H9 (cell line): Measurements from ENCODE around the gene IL32. TPM values are rescaled to one million over a fixed set of nuclear protein-coding genes. Genes with fewer than 3 reads are reported as not detected.

Experiments
- DNase-seq: peaks from one replicate; pipeline ENCODE4 v3.0.0-alpha.2; 2017
- H2AFZ ChIP-seq: one replicate; pipeline ENCODE4 v1.6.1; 2013; ENCODE audit warnings: mild to moderate bottlenecking, low read length, control low read depth, moderate library complexity
- H2AK5ac ChIP-seq: 2 replicates; pipeline ENCODE4 v1.6.1; 2013; ENCODE audit warnings: low read length, control low read depth, mixed read lengths; ENCODE audit not compliant: insufficient read length
- H2BK120ac ChIP-seq: one replicate; pipeline ENCODE4 v1.6.1; 2013; ENCODE audit warnings: low read depth, mild to moderate bottlenecking, low read length, control low read depth, inconsistent platforms; ENCODE audit not compliant: poor library complexity, severe bottlenecking
- H2BK12ac ChIP-seq: 2 replicates; pipeline ENCODE4 v1.6.1; 2013; ENCODE audit warnings: low read length, control low read depth, mixed read lengths, low read depth; ENCODE audit not compliant: insufficient read length
- H2BK15ac ChIP-seq: 2 replicates; pipeline ENCODE4 v1.6.1; 2013; ENCODE audit warnings: low read depth, low read length, control low read depth
- H2BK20ac ChIP-seq: one replicate; pipeline ENCODE4 v1.6.1; 2013; ENCODE audit warnings: low read depth, mild to moderate bottlenecking, low read length, control low read depth, inconsistent platforms; ENCODE audit not compliant: poor library complexity, severe bottlenecking
- H2BK5ac ChIP-seq: 2 replicates; pipeline ENCODE4 v1.6.1; 2013; ENCODE audit warnings: low read length, control low read depth, mixed read lengths; ENCODE audit not compliant: insufficient read length
- H3K14ac ChIP-seq: 2 replicates; pipeline ENCODE4 v1.6.1; 2013; ENCODE audit warnings: low read length, control low read depth; ENCODE audit not compliant: insufficient read depth
- H3K18ac ChIP-seq: 2 replicates; pipeline ENCODE4 v1.6.1; 2013; ENCODE audit warnings: low read depth, mild to moderate bottlenecking, mixed read lengths, low read length, control low read depth; ENCODE audit not compliant: insufficient read length
- H3K23ac ChIP-seq: 2 replicates; pipeline ENCODE4 v1.6.1; 2013; ENCODE audit warnings: low read length, control low read depth, mixed read lengths, low read depth; ENCODE audit not compliant: insufficient read length
- H3K23me2 ChIP-seq: 2 replicates; pipeline ENCODE4 v1.6.1; 2013; ENCODE audit warnings: low read depth, mild to moderate bottlenecking, mixed read lengths, low read length, control low read depth; ENCODE audit not compliant: insufficient read length, poor library complexity, severe bottlenecking
- H3K27ac ChIP-seq: 2 replicates; pipeline ENCODE4 v1.5.1; 2013; ENCODE audit warnings: low read length, control low read depth, mixed read lengths, low read depth; ENCODE audit not compliant: insufficient read length
- H3K27me3 ChIP-seq: 2 replicates; pipeline ENCODE4 v1.6.1; 2013; ENCODE audit warnings: low read length, control low read depth, inconsistent platforms; ENCODE audit not compliant: insufficient read depth
- H3K4ac ChIP-seq: 2 replicates; pipeline ENCODE4 v1.6.1; 2013; ENCODE audit warnings: low read depth, mild to moderate bottlenecking, control low read depth, inconsistent platforms, low read length, moderate library complexity
- H3K4me1 ChIP-seq: 2 replicates; pipeline ENCODE4 v1.6.1; 2013; ENCODE audit warnings: low read length, control low read depth, inconsistent platforms; ENCODE audit not compliant: insufficient read depth
- H3K4me2 ChIP-seq: 2 replicates; pipeline ENCODE4 v1.6.1; 2013; ENCODE audit warnings: low read length, control low read depth, mixed read lengths; ENCODE audit not compliant: insufficient read length, insufficient read depth
- H3K56ac ChIP-seq: 2 replicates; pipeline ENCODE4 v1.6.1; 2013; ENCODE audit warnings: low read depth, mild to moderate bottlenecking, mixed read lengths, low read length, control low read depth; ENCODE audit not compliant: insufficient read length
- H3K79me1 ChIP-seq: 2 replicates; pipeline ENCODE4 v1.6.1; 2013; ENCODE audit warnings: low read depth, mild to moderate bottlenecking, moderate library complexity, low read length, control low read depth, inconsistent platforms; ENCODE audit not compliant: insufficient read depth, poor library complexity, severe bottlenecking
- H3K79me2 ChIP-seq: 2 replicates; pipeline ENCODE4 v1.6.1; 2013; ENCODE audit warnings: low read length, control low read depth, inconsistent platforms; ENCODE audit not compliant: insufficient read depth
- H3K9ac ChIP-seq: 2 replicates; pipeline ENCODE4 v1.6.1; 2013; ENCODE audit warnings: low read length, control low read depth, mixed read lengths; ENCODE audit not compliant: insufficient read length; ENCODE audit errors: extremely low read depth
- H3K9me3 ChIP-seq: one replicate; pipeline ENCODE4 v1.6.1; 2013; ENCODE audit warnings: low read depth, low read length, inconsistent platforms; ENCODE audit not compliant: control insufficient read depth
- H3T11ph ChIP-seq: one replicate; pipeline ENCODE4 v1.6.1; 2013; ENCODE audit warnings: mild to moderate bottlenecking, low read length, control low read depth, inconsistent platforms
- H4K20me1 ChIP-seq: one replicate; pipeline ENCODE4 v1.6.1; 2013; ENCODE audit not compliant: control insufficient read depth, insufficient read length, insufficient read depth
- H4K5ac ChIP-seq: 2 replicates; pipeline ENCODE4 v1.6.1; 2013; ENCODE audit warnings: low read depth, mild to moderate bottlenecking, mixed read lengths, low read length, control low read depth; ENCODE audit not compliant: insufficient read length
- H4K8ac ChIP-seq: replicated peaks from 2 replicates; pipeline ENCODE4 v1.6.1; 2013; ENCODE audit warnings: low read length, control low read depth, mixed read lengths, low read depth; ENCODE audit not compliant: insufficient read length
- H4K91ac ChIP-seq: 2 replicates; pipeline ENCODE4 v1.6.1; 2013; ENCODE audit warnings: low read depth, mild to moderate bottlenecking, moderate library complexity, mixed read lengths, low read length, control low read depth; ENCODE audit not compliant: insufficient read length
- H3K27ac Mint-ChIP-seq, 3 experiments: 2 replicates in 2 of 3; 3 replicates in 1 of 3; pipeline ENCODE4 v1.8.0; 2020 to 2021; ENCODE audit warnings: mixed read lengths in 3 of 3, mild to moderate bottlenecking in 1 of 3, moderate library complexity in 1 of 3
- H3K27me3 Mint-ChIP-seq: 2 replicates; pipeline ENCODE4 v1.8.0; 2021; ENCODE audit warnings: low read depth, mild to moderate bottlenecking, moderate library complexity, mixed read lengths
- H3K36me3 Mint-ChIP-seq, 3 experiments: 2 replicates in 2 of 3; 3 replicates in 1 of 3; pipeline ENCODE4 v1.8.0; 2020 to 2021; ENCODE audit warnings: low read depth in 3 of 3, mixed read lengths in 3 of 3; ENCODE audit not compliant: insufficient read depth in 1 of 3
- H3K4me1 Mint-ChIP-seq, 2 experiments: 2 replicates each; pipeline ENCODE4 v1.8.0; 2020; ENCODE audit warnings: mixed read lengths in 2 of 2
- H3K4me3 Mint-ChIP-seq, 2 experiments: 2 replicates in 1 of 2; 3 replicates in 1 of 2; pipeline ENCODE4 v1.8.0; 2020 to 2021; ENCODE audit warnings: mild to moderate bottlenecking in 2 of 2, mixed read lengths in 2 of 2, moderate library complexity in 1 of 2
- H3K9me3 Mint-ChIP-seq, 2 experiments: 2 replicates in 1 of 2; 3 replicates in 1 of 2; pipeline ENCODE4 v1.8.0; 2020; ENCODE audit warnings: mild to moderate bottlenecking in 2 of 2, mixed read lengths in 2 of 2, moderate library complexity in 1 of 2
- CTCF ChIP-seq: fragments of 200-600 bp; sonication (generic); conservative IDR thresholded peaks from 3 replicates; pipeline ENCODE4 v1.8.0; 2021; ENCODE audit warnings: antibody characterized with exemption, mild to moderate bottlenecking
- WGBS: extraction: QIAGEN DNeasy Blood & Tissue Kit; methylation state at CpG from one replicate; pipeline ENCODE4 v1.1.7; 2013; ENCODE audit warnings: missing lambda C conversion rate, low lambda C conversion rate, mixed read lengths; ENCODE audit not compliant: insufficient read length; ENCODE audit errors: extremely low coverage; 5-methylcytosine and 5-hydroxymethylcytosine counted together
- total RNA-seq: library from RNA; stranded (reverse); gene quantifications from 2 replicates; pipeline ENCODE4 v1.2.1, GENCODE V29; 2021

IL32 gene
- total RNA-seq, 1 experiment from 2014 or later: 2.0 TPM

GRCh38 chr16:3106205-3106928, 40.9 kb downstream of the IL32 start:
- H3K79me2 ChIP-seq: no peaks in the 10 kb centered on the region
- TF ChIP-seq CTCF: no peak
- H3K4me3 Mint-ChIP-seq: peak overlapping the region; percentile 56 to 82
- H3T11ph ChIP-seq: no peak overlapping the region
- no peak overlapping the region for H2BK5ac ChIP-seq
- peak overlapping the region; percentile 50 for H3K4me2 ChIP-seq
- peak overlapping the region; percentile 70 for H3K9ac ChIP-seq
- peaks cover 8% of the 10 kb centered on the region for H3K23me2 ChIP-seq
- H3K27ac ChIP-seq: no peak overlapping the region
- H2BK12ac ChIP-seq: no peak overlapping the region
- no peaks in the 10 kb centered on the region; a peak in 2 of 7 replicates for H3K36me3 Mint-ChIP-seq
- H4K91ac ChIP-seq: no peak overlapping the region
- no peak overlapping the region for H4K8ac ChIP-seq
- no peaks in the 10 kb centered on the region for H3K79me1 ChIP-seq
- H3K56ac ChIP-seq: no peak overlapping the region
- peak overlapping the region; percentile 93; the same call in 1 of the 2 replicates for H3K14ac ChIP-seq
- H3K27me3 ChIP-seq: no peaks in the 10 kb centered on the region
- H3K18ac ChIP-seq: peak overlapping the region; percentile 88
- H2BK15ac ChIP-seq: no peak overlapping the region
- H3K27ac Mint-ChIP-seq: peak overlapping the region; percentile 98 to 99 (median 99); a peak in 5 of 7 replicates
- H3K4me1 ChIP-seq: peaks cover 3% of the 10 kb centered on the region
- H3K9me3 ChIP-seq: no peaks in the 10 kb centered on the region
- H4K20me1 ChIP-seq: no peaks in the 10 kb centered on the region
- no peak overlapping the region for H3K4ac ChIP-seq
- H3K23ac ChIP-seq: no peak overlapping the region
- no peak overlapping the region for H2BK120ac ChIP-seq
- no peak overlapping the region for H2AK5ac ChIP-seq
- DNase-seq: peak; percentile 97
- H2AFZ ChIP-seq: no peak overlapping the region
- H4K5ac ChIP-seq: no peak overlapping the region
- no CpG with 5 or more reads among the region's 74 CpGs for WGBS
- no peaks in the 10 kb centered on the region for H3K27me3 Mint-ChIP-seq
- H2BK20ac ChIP-seq: no peak overlapping the region
- no peaks in the 10 kb centered on the region; a peak in 1 of 5 replicates for H3K9me3 Mint-ChIP-seq
- H3K4me1 Mint-ChIP-seq: peaks cover 21 to 26% of the 10 kb centered on the region in 2 experiments
